CD4-positive, CD25-positive, alpha-beta regulatory T cell (primary cell): ENCODE results near the gene ATP13A2. TPM values are rescaled to one million over a fixed set of nuclear protein-coding genes. Genes with fewer than 3 reads are reported as not detected.

ENCODE experiments used
- ATAC-seq, 2 donors: fragments of 150-1000 bp; cut with Tn5 transposase; one replicate each; pipeline ENCODE4 v1.10.0; 2021; ENCODE audit warnings: low read depth in 2 of 2, moderate number of reproducible peaks in 2 of 2, moderate library complexity in 1 of 2
- DNase-seq, 3 donors: peaks; one replicate each; pipeline versions ENCODE4 v3.0.0 to v3.0.0-alpha.2; 2012 to 2022; ENCODE audit warnings: mixed read lengths in 1 of 3
- H3K27ac ChIP-seq: one replicate; pipeline ENCODE4 v1.7.0; 2013; ENCODE audit warnings: mild to moderate bottlenecking, low read length; ENCODE audit not compliant: insufficient read depth, poor library complexity, severe bottlenecking
- H3K27me3 ChIP-seq: one replicate; pipeline ENCODE4 v1.7.0; 2013; ENCODE audit warnings: low read length; ENCODE audit not compliant: control insufficient read depth, insufficient read depth
- H3K36me3 ChIP-seq: one replicate; pipeline ENCODE4 v1.7.0; 2013; ENCODE audit warnings: mild to moderate bottlenecking, low read length, moderate library complexity; ENCODE audit not compliant: control insufficient read depth, insufficient read depth
- H3K4me1 ChIP-seq: 2 replicates; pipeline ENCODE4 v1.7.0; 2013; ENCODE audit warnings: mild to moderate bottlenecking, low read length; ENCODE audit not compliant: insufficient read depth, control insufficient read depth, poor library complexity, severe bottlenecking
- H3K4me3 ChIP-seq: one replicate; pipeline ENCODE4 v1.7.0; 2013; ENCODE audit warnings: low read depth, mild to moderate bottlenecking, low read length, moderate library complexity
- H3K9me3 ChIP-seq, 2 experiments: 1 replicate in 1 of 2; 2 replicates in 1 of 2; pipeline ENCODE4 v1.7.0; 2013; ENCODE audit warnings: low read length in 2 of 2, mild to moderate bottlenecking in 1 of 2, moderate library complexity in 1 of 2; ENCODE audit not compliant: control insufficient read depth in 2 of 2
- H3K27ac Mint-ChIP-seq, 3 donors: one replicate each; pipeline ENCODE4 v1.8.0; 2020 to 2022; ENCODE audit warnings: mild to moderate bottlenecking in 3 of 3, mixed read lengths in 3 of 3, moderate library complexity in 2 of 3
- H3K27me3 Mint-ChIP-seq: one replicate; pipeline ENCODE4 v1.8.0; 2022; ENCODE audit warnings: mild to moderate bottlenecking, mixed read lengths
- H3K36me3 Mint-ChIP-seq: one replicate; pipeline ENCODE4 v1.8.0; 2020; ENCODE audit warnings: mixed read lengths
- H3K4me1 Mint-ChIP-seq, 4 donors: one replicate each; pipeline ENCODE4 v1.8.0; 2020 to 2022; ENCODE audit warnings: mixed read lengths in 4 of 4, mild to moderate bottlenecking in 1 of 4
- H3K4me3 Mint-ChIP-seq, 4 donors: one replicate each; pipeline ENCODE4 v1.8.0; 2020 to 2022; ENCODE audit warnings: mild to moderate bottlenecking in 4 of 4, mixed read lengths in 4 of 4, moderate library complexity in 3 of 4
- H3K9me3 Mint-ChIP-seq, 7 donors: one replicate each; pipeline ENCODE4 v1.8.0; 2020 to 2022; ENCODE audit warnings: mixed read lengths in 7 of 7, mild to moderate bottlenecking in 3 of 7, moderate library complexity in 2 of 7
- polyA plus RNA-seq, 4 donors: library from polyadenylated mRNA; unstranded; fragments of 300-500 nt; fragmentation: Illumina TruSeq; gene quantifications; one replicate each; pipeline ENCODE4 v1.2.3, GENCODE V29; 2021
- total RNA-seq: library from RNA; stranded (reverse); gene quantifications from one replicate; pipeline ENCODE4 v1.2.3, GENCODE V29; 2022

The ATP13A2 gene
- total and polyA plus RNA-seq, 5 donors from 2014 or later: 29.7 to 41.7 (median 33.0) TPM

DNA sequence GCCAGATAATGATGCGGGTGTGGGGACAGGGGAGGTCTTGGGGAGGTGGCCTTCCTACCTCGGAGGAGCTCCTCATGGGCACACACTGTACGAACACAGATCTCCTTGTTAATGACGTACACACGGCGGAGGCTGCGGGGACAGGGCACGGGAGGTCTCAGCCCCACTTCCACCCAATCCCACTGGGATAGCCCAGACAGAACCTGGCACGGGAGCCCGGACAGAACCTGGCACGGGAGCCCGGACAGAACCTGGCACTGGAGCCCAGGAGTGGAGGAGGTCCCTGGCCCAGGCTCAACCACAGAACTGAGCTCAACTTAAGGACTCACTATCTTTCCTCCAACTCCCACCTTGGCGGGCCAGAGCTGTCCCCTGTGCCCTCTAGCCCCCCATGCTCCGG is 36.5 kb downstream of the ATP13A2 start:
- Mint-ChIP-seq H3K4me1 (no peaks in the 10 kb centered on the region), H3K27me3 (peaks cover 4% of the 10 kb centered on the region), H3K9me3 (peaks cover 0 to 1% (median 0%) of the 10 kb centered on the region in 7 donors), H3K27ac (peak overlapping the region in 2 of 3 donors; percentile 3 to 46), H3K4me3 (no peak overlapping the region), H3K36me3 (no peaks in the 10 kb centered on the region)
- Histone ChIP-seq H3K9me3 (no peaks in the 10 kb centered on the region), H3K27me3 (no peaks in the 10 kb centered on the region), H3K27ac (no peak overlapping the region), H3K4me3 (no peak overlapping the region), H3K36me3 (no peaks in the 10 kb centered on the region), H3K4me1 (peaks cover 5% of the 10 kb centered on the region)
- DNase-seq (no peak), ATAC-seq (no peak)

DNA sequence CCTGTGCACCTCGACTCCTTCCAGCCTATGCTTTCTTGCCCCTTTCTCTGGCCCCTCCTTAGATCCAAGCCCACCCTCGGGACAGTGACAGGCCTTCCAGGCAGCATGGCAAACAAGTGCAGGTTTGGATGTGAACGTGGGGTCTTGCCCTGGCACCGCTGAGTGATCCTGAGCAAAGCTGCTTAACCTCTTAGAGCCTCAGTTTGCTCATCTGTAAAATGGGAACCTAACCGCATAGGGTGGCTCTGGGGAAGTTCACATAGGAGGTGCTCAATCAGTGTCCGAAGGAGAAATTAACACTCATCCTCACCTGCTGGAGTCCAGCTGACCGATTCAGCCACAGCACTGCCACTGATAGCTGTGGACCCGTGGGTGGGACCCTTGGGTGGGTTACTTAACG is 38.5 kb downstream of the ATP13A2 start:
- no peaks in the 10 kb centered on the region for H3K27me3 ChIP-seq
- Mint-ChIP-seq H3K4me3 (no peak overlapping the region), H3K27ac (no peak overlapping the region), H3K36me3 (peaks cover 3% of the 10 kb centered on the region), H3K9me3 (peaks cover 0 to 1% (median 0%) of the 10 kb centered on the region in 7 donors), H3K27me3 (peaks cover 4% of the 10 kb centered on the region), H3K4me1 (no peaks in the 10 kb centered on the region)
- H3K36me3 ChIP-seq: peaks cover 5% of the 10 kb centered on the region
- H3K4me3 ChIP-seq: no peak overlapping the region
- no peaks in the 10 kb centered on the region for H3K4me1 ChIP-seq
- no peaks in the 10 kb centered on the region for H3K9me3 ChIP-seq
- DNase-seq: no peak
- ATAC-seq: no peak
- no peak overlapping the region for H3K27ac ChIP-seq

DNA sequence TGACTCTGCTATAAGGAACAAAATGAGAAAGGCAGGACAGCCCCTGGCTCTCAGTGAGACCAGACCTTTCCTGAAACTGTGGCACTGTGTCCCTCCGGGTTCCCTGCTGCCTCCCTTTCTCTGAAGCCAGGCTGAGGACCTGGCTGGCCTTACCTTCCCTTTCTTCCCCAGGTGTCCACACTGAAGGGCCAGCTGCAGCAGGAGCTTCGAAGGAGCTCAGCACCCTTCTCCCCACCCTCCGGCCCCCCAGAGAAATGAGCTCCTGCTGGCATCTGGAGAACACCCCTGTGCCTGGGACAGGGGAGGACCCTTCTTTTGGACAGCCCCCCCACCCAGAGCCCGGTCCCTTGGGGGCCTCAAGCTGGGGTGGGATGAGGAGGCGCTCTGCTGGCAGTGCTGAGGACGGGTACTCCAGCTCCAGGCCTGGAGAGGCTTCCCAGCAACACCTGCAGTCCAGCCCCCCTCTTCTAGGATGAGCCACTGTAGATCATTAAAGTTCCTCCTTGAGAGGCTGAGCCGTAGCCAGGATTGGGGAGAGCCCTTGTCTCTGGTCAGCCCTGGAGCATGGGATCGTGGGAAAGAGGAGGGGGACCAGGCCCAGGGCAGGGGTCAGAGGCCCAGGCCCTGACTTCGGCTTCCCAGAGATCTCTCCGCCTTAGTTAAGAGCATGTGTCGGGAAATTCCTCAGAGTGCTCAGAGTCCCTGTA is 39.4 kb downstream of the ATP13A2 start:
- no peaks in the 10 kb centered on the region for H3K9me3 Mint-ChIP-seq

DNA sequence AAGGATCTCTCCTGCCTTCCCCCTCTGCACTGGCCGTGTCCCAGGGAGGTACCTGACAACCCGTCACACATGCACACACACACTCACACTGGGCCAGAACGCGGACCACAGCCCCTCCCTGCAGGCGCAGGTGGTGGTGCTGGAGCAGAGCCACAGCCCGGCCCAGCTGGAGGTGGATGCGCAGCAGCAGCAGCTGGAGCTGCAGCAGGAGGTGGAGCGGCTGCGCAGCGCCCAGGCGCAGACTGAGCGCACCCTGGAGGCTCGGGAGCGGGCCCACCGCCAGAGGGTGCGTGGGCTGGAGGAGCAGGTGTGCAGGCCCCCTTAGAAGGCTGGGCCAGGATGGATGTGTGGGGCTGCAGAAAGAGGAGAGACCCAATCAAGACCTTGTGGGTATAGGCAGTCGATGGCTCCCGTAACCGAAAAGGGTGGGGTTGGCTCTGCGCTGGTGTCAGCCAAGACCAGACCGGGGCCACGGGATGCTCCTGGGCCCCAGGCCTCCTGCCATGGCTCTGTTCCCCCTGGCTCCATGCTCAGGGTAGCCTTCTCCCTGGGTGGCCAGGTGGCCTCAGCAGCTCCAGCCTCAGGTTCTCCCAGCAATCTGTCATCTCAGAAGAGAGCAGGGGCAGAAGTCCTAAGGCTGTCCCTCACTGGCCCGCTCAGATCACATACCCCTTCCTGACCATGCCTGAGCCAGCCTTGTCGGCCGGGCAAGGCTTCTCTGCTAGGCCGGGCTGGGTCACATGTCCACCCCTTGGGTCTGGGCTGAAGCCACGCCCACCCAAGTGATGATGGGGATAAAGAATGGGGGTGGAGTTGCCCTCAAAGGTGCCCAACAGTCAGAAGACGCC is 40.2 kb downstream of the ATP13A2 start:
- ATAC-seq (no peak), DNase-seq (no peak)
- Mint-ChIP-seq H3K4me3 (no peak overlapping the region), H3K27ac (no peak overlapping the region), H3K9me3 (no peaks in the 10 kb centered on the region), H3K27me3 (no peaks in the 10 kb centered on the region), H3K4me1 (no peaks in the 10 kb centered on the region), H3K36me3 (peaks cover 7% of the 10 kb centered on the region)
- no peaks in the 10 kb centered on the region for H3K4me1 ChIP-seq
- no peaks in the 10 kb centered on the region for H3K27me3 ChIP-seq
- H3K36me3 ChIP-seq: peaks cover 10% of the 10 kb centered on the region
- no peaks in the 10 kb centered on the region for H3K9me3 ChIP-seq
- H3K27ac ChIP-seq: no peak overlapping the region
- H3K4me3 ChIP-seq: no peak overlapping the region

More for the DNA sequence above, 39.4 kb downstream of the ATP13A2 start:
- Histone ChIP-seq H3K27me3 (no peaks in the 10 kb centered on the region), H3K9me3 (no peaks in the 10 kb centered on the region), H3K4me3 (no peak overlapping the region), H3K4me1 (no peaks in the 10 kb centered on the region), H3K27ac (no peak overlapping the region), H3K36me3 (peaks cover 5% of the 10 kb centered on the region)
- no peak overlapping the region for H3K27ac Mint-ChIP-seq
- DNase-seq (no peak), ATAC-seq (no peak)
- no peaks in the 10 kb centered on the region for H3K27me3 Mint-ChIP-seq
- no peaks in the 10 kb centered on the region for H3K4me1 Mint-ChIP-seq
- no peak overlapping the region for H3K4me3 Mint-ChIP-seq
- H3K36me3 Mint-ChIP-seq: peaks cover 3% of the 10 kb centered on the region

DNA sequence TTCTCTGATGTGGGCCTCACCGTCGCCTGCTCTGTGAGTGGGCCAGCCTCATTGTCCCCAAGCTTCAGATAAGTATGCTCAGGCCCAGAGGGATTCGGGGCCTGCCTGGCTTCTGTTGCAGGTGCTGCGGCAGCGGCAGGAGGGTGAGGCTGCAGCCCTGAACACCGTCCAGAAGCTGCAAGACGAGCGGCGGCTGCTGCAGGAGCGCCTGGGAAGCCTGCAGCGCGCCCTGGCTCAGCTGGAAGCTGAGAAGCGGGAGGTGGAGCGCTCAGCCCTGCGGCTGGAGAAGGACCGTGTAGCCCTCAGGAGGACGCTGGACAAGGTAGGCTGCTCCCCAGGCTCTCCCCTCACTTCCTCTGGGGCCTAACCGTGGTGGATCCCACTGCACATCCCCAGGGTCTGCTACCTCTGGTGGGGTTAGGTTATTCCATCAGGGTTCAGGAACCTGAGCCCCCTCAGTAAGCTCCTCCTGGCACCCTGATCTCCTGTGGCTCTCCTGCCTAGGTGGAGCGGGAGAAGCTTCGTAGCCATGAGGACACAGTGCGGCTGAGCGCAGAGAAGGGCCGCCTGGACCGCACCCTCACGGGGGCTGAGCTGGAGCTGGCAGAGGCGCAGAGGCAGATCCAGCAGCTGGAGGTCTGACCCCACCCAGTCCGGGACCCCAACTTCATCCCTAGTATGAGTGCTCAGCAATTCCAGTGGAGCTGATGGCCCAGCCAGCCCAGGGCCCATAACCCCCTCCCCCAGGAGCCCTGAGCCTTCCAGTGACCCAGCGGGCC is 41.4 kb downstream of the ATP13A2 start:
- Histone ChIP-seq H3K4me3 (no peak overlapping the region), H3K27ac (no peak overlapping the region), H3K9me3 (no peaks in the 10 kb centered on the region), H3K4me1 (no peaks in the 10 kb centered on the region), H3K36me3 (peaks cover 12% of the 10 kb centered on the region), H3K27me3 (no peaks in the 10 kb centered on the region)
- ATAC-seq: no peak
- Mint-ChIP-seq H3K4me3 (no peak overlapping the region), H3K27me3 (no peaks in the 10 kb centered on the region), H3K27ac (peak overlapping the region in 1 of 3 donors; percentile 86), H3K4me1 (peaks cover 0 to under 1% (median 0%) of the 10 kb centered on the region in 4 donors), H3K36me3 (peaks cover 9% of the 10 kb centered on the region), H3K9me3 (no peaks in the 10 kb centered on the region)
- DNase-seq: no peak

DNA sequence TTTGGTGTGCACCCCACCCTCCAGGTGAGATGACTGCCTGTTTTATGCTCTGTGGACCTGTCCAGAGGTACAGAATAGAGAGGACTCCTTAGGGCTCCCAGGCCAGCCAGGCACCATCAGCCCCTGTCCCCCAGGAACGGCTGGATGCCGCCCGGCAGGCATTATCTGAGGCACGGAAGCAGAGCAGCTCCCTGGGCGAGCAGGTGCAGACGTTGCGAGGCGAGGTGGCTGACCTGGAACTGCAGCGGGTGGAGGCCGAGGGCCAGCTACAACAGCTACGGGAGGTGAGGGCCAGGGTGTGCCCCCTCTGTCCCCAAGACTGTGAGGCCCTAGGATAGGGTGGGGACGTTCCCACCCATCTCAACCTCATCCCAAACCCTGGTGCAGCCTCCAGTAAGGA is 42.1 kb downstream of the ATP13A2 start:
- H3K4me1 ChIP-seq: no peaks in the 10 kb centered on the region
- H3K9me3 ChIP-seq: no peaks in the 10 kb centered on the region
- DNase-seq (no peak), ATAC-seq (no peak)
- no peaks in the 10 kb centered on the region for H3K27me3 ChIP-seq
- no peaks in the 10 kb centered on the region for H3K9me3 Mint-ChIP-seq
- no peak overlapping the region for H3K27ac ChIP-seq
- no peak overlapping the region for H3K27ac Mint-ChIP-seq
- H3K27me3 Mint-ChIP-seq: no peaks in the 10 kb centered on the region
- peaks cover 12% of the 10 kb centered on the region for H3K36me3 ChIP-seq
- H3K4me3 Mint-ChIP-seq: no peak overlapping the region
- H3K36me3 Mint-ChIP-seq: peaks cover 14% of the 10 kb centered on the region
- peaks cover 0 to 5% (median 0%) of the 10 kb centered on the region in 4 donors for H3K4me1 Mint-ChIP-seq
- no peak overlapping the region for H3K4me3 ChIP-seq

DNA sequence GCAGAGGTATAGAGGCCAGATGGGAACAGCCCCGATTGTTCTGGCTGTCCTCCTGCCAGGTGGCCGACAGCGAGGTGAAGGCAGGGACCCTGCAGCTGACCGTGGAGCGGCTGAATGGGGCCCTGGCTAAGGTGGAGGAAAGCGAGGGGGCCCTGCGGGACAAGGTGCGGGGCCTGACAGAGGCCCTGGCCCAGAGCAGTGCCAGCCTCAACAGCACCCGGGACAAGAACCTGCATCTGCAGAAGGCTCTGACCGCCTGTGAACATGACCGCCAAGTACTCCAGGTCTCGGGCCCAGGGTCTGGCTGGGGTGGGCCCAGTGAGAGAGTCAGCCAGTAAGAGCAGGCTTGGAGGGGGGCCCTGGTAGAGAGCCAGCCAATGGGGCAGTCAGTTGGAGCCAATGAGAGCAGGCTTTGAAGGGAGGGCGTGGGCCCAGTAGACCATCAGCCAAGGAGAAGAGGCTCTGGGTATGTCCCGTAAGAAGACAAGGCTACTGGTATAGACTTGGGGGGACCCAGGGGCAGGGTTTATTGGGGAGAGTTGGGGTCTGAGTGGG is 42.6 kb downstream of the ATP13A2 start:
- Histone ChIP-seq H3K4me3 (no peak overlapping the region), H3K9me3 (no peaks in the 10 kb centered on the region), H3K4me1 (no peaks in the 10 kb centered on the region), H3K36me3 (peaks cover 12% of the 10 kb centered on the region), H3K27ac (no peak overlapping the region), H3K27me3 (no peaks in the 10 kb centered on the region)
- peaks cover 0 to 5% (median 0%) of the 10 kb centered on the region in 4 donors for H3K4me1 Mint-ChIP-seq
- DNase-seq (no peak), ATAC-seq (no peak)
- H3K36me3 Mint-ChIP-seq: peaks cover 14% of the 10 kb centered on the region
- no peaks in the 10 kb centered on the region for H3K9me3 Mint-ChIP-seq
- H3K27ac Mint-ChIP-seq: peak overlapping the region in 1 of 3 donors; percentile 51
- H3K27me3 Mint-ChIP-seq: no peaks in the 10 kb centered on the region
- no peak overlapping the region for H3K4me3 Mint-ChIP-seq
